GM23338 (cell line): Measurements from ENCODE around the gene FER.

Source experiments
- CREB1 ChIP-seq: fragments of 250-450 bp; sonication (Bioruptor Pico); IDR thresholded peaks from 2 replicates; pipeline ENCODE4 v1.5.0; 2020; ENCODE audit warnings: low read depth, mild to moderate bottlenecking, moderate library complexity
- CTCF ChIP-seq, 2 experiments: fragments of 200-600 bp in 1 of 2; sonication (generic) in 1 of 2; conservative IDR thresholded peaks; 2 replicates each; pipeline versions ENCODE4 v1.5.1 to v1.6.1; 2016 to 2017; ENCODE audit warnings: antibody characterized with exemption in 2 of 2, low read depth in 2 of 2, mild to moderate bottlenecking in 2 of 2, moderate library complexity in 1 of 2
- ETS1 ChIP-seq: IDR thresholded peaks from 2 replicates; pipeline ENCODE4 v1.6.1; 2016; ENCODE audit warnings: antibody characterized with exemption
- EZH2 ChIP-seq: fragments of 200-600 bp; sonication (generic); IDR thresholded peaks from one replicate; pipeline ENCODE4 v1.8.0; 2017; ENCODE audit warnings: antibody characterized with exemption, mild to moderate bottlenecking, low read depth; ENCODE audit not compliant: unreplicated experiment
- EZH2phosphoT487 ChIP-seq: fragments of 200-600 bp; sonication (generic); IDR thresholded peaks from one replicate; pipeline ENCODE4 v1.8.1; 2018; ENCODE audit warnings: antibody characterized with exemption; ENCODE audit not compliant: unreplicated experiment
- JUNB ChIP-seq: IDR thresholded peaks from one replicate; pipeline ENCODE4 v1.6.1; 2016; ENCODE audit warnings: antibody characterized with exemption; ENCODE audit not compliant: unreplicated experiment
- POLR2AphosphoS5 ChIP-seq: IDR thresholded peaks from 2 replicates; pipeline ENCODE4 v1.6.1; 2016; ENCODE audit warnings: antibody characterized with exemption, low read depth
- STAT1 ChIP-seq: IDR thresholded peaks from one replicate; pipeline ENCODE4 v1.6.1; 2016; ENCODE audit warnings: antibody characterized with exemption; ENCODE audit not compliant: unreplicated experiment
- ZNF114 ChIP-seq: fragments of 250-450 bp; sonication (Bioruptor Pico); IDR thresholded peaks from 2 replicates; pipeline ENCODE4 v1.5.0; 2020; ENCODE audit warnings: mild to moderate bottlenecking, moderate library complexity
- ZNF331 ChIP-seq: fragments of 250-450 bp; sonication (Bioruptor Pico); IDR thresholded peaks from 2 replicates; pipeline ENCODE4 v1.5.0; 2020; ENCODE audit warnings: low read depth, mild to moderate bottlenecking, moderate library complexity
- ZNF462 ChIP-seq: fragments of 250-450 bp; sonication (Bioruptor Pico); IDR thresholded peaks from 2 replicates; pipeline ENCODE4 v1.5.0; 2020; ENCODE audit warnings: mild to moderate bottlenecking, moderate library complexity
- TF ChIP-seq, protein P1 (sequence below): IDR thresholded peaks from one replicate; pipeline ENCODE4 v1.6.1; 2018; ENCODE audit warnings: antibody characterized with exemption; ENCODE audit not compliant: unreplicated experiment

DNA sequence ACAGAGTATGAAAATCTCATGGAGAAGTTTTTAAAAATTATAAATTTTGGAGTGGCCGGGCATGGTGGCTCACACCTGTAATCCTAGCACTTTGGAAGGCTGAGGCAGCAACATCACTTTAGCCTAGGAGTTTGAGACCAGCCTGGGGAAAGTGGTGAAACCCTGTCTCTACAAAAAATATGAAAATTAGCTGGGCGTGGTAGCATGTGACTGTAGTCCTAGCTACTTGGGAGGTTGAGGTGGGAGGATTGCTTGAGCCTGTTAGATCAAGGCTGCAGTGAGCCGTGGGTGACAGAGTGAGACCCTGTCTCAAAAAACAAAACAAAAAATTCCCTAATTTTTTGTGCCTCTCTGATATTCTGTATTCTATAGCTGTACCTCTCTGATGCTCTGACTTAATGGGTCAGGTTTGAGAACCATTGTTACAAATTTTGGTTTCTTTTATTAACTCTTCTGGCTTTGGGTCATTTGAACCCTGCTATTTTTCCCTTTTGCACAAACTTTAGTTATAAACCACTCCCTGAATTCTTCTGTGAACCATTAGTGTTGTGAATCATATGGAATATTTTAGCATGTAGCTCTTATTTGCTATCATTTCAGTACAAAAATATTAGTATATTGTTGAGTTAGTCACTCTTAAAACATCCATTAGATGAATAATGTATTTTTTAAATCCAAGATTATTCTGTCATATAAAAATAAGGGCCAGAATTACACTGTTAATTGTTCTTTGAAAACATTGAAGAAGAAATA lies 51.0 kb downstream of the FER start:
- TF ChIP-seq CTCF (conservative IDR thresholded peaks at IDR 0.05; ENCODE audit: low read depth in 2 of 2), result no peak
- TF ChIP-seq CREB1 (CRISPR knock-in tag), result no peak
- TF ChIP-seq EZH2phosphoT487, result no peak
- TF ChIP-seq POLR2AphosphoS5, result no peak
- no peak for TF ChIP-seq ZNF462 (CRISPR knock-in tag)
- no peak for TF ChIP-seq ZNF114 (CRISPR knock-in tag)
- TF ChIP-seq, protein P1, sequence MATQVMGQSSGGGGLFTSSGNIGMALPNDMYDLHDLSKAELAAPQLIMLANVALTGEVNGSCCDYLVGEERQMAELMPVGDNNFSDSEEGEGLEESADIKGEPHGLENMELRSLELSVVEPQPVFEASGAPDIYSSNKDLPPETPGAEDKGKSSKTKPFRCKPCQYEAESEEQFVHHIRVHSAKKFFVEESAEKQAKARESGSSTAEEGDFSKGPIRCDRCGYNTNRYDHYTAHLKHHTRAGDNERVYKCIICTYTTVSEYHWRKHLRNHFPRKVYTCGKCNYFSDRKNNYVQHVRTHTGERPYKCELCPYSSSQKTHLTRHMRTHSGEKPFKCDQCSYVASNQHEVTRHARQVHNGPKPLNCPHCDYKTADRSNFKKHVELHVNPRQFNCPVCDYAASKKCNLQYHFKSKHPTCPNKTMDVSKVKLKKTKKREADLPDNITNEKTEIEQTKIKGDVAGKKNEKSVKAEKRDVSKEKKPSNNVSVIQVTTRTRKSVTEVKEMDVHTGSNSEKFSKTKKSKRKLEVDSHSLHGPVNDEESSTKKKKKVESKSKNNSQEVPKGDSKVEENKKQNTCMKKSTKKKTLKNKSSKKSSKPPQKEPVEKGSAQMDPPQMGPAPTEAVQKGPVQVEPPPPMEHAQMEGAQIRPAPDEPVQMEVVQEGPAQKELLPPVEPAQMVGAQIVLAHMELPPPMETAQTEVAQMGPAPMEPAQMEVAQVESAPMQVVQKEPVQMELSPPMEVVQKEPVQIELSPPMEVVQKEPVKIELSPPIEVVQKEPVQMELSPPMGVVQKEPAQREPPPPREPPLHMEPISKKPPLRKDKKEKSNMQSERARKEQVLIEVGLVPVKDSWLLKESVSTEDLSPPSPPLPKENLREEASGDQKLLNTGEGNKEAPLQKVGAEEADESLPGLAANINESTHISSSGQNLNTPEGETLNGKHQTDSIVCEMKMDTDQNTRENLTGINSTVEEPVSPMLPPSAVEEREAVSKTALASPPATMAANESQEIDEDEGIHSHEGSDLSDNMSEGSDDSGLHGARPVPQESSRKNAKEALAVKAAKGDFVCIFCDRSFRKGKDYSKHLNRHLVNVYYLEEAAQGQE, result no peak
- no peak for TF ChIP-seq JUNB
- TF ChIP-seq EZH2, result no peak
- no peak for TF ChIP-seq ETS1
- TF ChIP-seq STAT1, result no peak
- no peak for TF ChIP-seq ZNF331 (CRISPR knock-in tag)
